Hepatic stellate cell (primary cell): ENCODE results near the gene TMEM184B.
"Not testable (repeated sequence)": the region's sequence is repeated elsewhere in the genome, so short reads cannot be mapped to it uniquely, and the experiment has no call there.

Experiments
- DNase-seq: peaks from one replicate; pipeline ENCODE4 v3.0.0; 2011; ENCODE audit warnings: low spot score

The TMEM184B gene

GRCh38 chr22:38177926-38178604, 94.7 kb downstream of the TMEM184B start:
- peak; percentile 86 for DNase-seq

- DNase-seq: not testable (repeated sequence)
Observed at GRCh38 chr22:38177571-38177925, 95.3 kb downstream of the TMEM184B start.

- no peak for DNase-seq
Observed at GRCh38 chr22:38177044-38177443, 95.8 kb downstream of the TMEM184B start.

- DNase-seq: no peak
Observed at GRCh38 chr22:38176170-38176741, 96.6 kb downstream of the TMEM184B start.

- no peak for DNase-seq
Observed at GRCh38 chr22:38175206-38176118, 97.3 kb downstream of the TMEM184B start.

- no peak for DNase-seq
Observed at GRCh38 chr22:38174626-38175025, 98.2 kb downstream of the TMEM184B start.

GRCh38 chr22:38173641-38173906, 99.2 kb downstream of the TMEM184B start:
- no peak for DNase-seq

GRCh38 chr22:38172832-38173640, 99.8 kb downstream of the TMEM184B start:
- no peak for DNase-seq

- no peak for DNase-seq
Observed at GRCh38 chr22:38171927-38172831, 100.6 kb downstream of the TMEM184B start.

GRCh38 chr22:38170469-38170868, 102.3 kb downstream of the TMEM184B start:
- no peak for DNase-seq
